Activated T-cell treated with anti-CD3 and anti-CD28 coated beads, Interleukin-2, amount 50 U/mL, for 72 hours (primary cell): Measurements from ENCODE around the gene ZFAND3. TPM values are rescaled to one million over a fixed set of nuclear protein-coding genes. Genes with fewer than 3 reads are reported as not detected.

Experiments used
- ATAC-seq, 2 donors: fragments of 150-1000 bp; cut with Tn5 transposase; replicated peaks in 1 of 2; 2 replicates each; pipeline ENCODE4 v1.10.0; 2021; ENCODE audit warnings: moderate library complexity in 2 of 2, mild to moderate bottlenecking in 1 of 2
- DNase-seq, 2 donors: peaks; one replicate each; pipeline ENCODE4 v3.0.0; 2021 to 2022; ENCODE audit warnings: mixed read lengths in 1 of 2
- H3K27ac Mint-ChIP-seq: one replicate; pipeline ENCODE4 v1.8.0; 2022; ENCODE audit warnings: mild to moderate bottlenecking, moderate library complexity, mixed read lengths
- H3K27me3 Mint-ChIP-seq: one replicate; pipeline ENCODE4 v1.8.0; 2022; ENCODE audit warnings: low read depth, mixed read lengths
- H3K36me3 Mint-ChIP-seq, 2 donors: one replicate each; pipeline ENCODE4 v1.8.0; 2022; ENCODE audit warnings: mixed read lengths in 2 of 2, mild to moderate bottlenecking in 1 of 2; ENCODE audit not compliant: insufficient read depth in 2 of 2
- H3K4me1 Mint-ChIP-seq: one replicate; pipeline ENCODE4 v1.8.0; 2022; ENCODE audit warnings: low read depth, mixed read lengths
- H3K4me3 Mint-ChIP-seq, 2 donors: one replicate each; pipeline ENCODE4 v1.8.0; 2022; ENCODE audit warnings: mild to moderate bottlenecking in 2 of 2, mixed read lengths in 2 of 2, moderate library complexity in 2 of 2
- H3K9me3 Mint-ChIP-seq, 2 donors: one replicate each; pipeline ENCODE4 v1.8.0; 2022; ENCODE audit warnings: mixed read lengths in 2 of 2
- total RNA-seq, 2 donors: library from RNA; stranded (reverse); gene quantifications; one replicate each; pipeline ENCODE4 v1.2.3, GENCODE V29; 2022

ZFAND3 gene
- total RNA-seq, 2 donors from 2014 or later = 93.9 to 114 TPM

GRCh38 chr6:38088010-38088409 is 268.5 kb downstream of the ZFAND3 start:
- DNase-seq (no peak), ATAC-seq (no peak)
- Mint-ChIP-seq H3K27ac (no peak overlapping the region), H3K4me3 (no peak overlapping the region), H3K4me1 (peaks cover 4% of the 10 kb centered on the region), H3K27me3 (no peaks in the 10 kb centered on the region), H3K36me3 (peaks cover 3 to 9% of the 10 kb centered on the region in 2 donors), H3K9me3 (no peaks in the 10 kb centered on the region)

DNA sequence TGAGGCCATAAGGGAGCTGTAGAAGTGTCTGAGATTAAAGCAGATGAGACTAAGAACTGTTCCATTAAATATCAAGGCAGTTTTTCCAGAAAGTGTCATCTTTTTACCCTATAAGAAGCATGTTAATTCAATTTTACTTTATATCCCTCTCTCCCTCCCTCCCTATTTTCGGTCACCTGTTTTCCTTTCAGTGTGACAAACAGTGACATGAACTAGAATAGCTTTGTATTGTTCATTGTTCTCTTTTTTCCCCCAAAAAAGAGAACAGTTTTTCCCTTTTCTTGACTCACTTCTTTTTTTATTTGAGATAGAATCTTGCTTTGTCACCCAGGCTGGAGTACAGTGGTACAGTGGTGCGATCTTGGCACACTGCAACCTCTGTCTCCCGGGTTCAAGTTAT is 269.3 kb downstream of the ZFAND3 start:
- H3K9me3 Mint-ChIP-seq = no peaks in the 10 kb centered on the region
- no peak overlapping the region for H3K27ac Mint-ChIP-seq
- ATAC-seq (no peak), DNase-seq (no peak)
- H3K4me3 Mint-ChIP-seq = no peak overlapping the region
- H3K36me3 Mint-ChIP-seq = peaks cover 3 to 9% of the 10 kb centered on the region in 2 donors
- peaks cover 4% of the 10 kb centered on the region for H3K4me1 Mint-ChIP-seq
- H3K27me3 Mint-ChIP-seq = no peaks in the 10 kb centered on the region

GRCh38 chr6:38091613-38092012 is 272.1 kb downstream of the ZFAND3 start:
- no peak overlapping the region for H3K27ac Mint-ChIP-seq
- H3K27me3 Mint-ChIP-seq = no peaks in the 10 kb centered on the region
- H3K4me3 Mint-ChIP-seq = no peak overlapping the region
- H3K9me3 Mint-ChIP-seq = no peaks in the 10 kb centered on the region
- no peaks in the 10 kb centered on the region for H3K4me1 Mint-ChIP-seq
- ATAC-seq (no peak), DNase-seq (no peak)
- H3K36me3 Mint-ChIP-seq = peaks cover 0 to 6% of the 10 kb centered on the region in 2 donors

GRCh38 chr6:38092465-38092864 is 272.9 kb downstream of the ZFAND3 start:
- ATAC-seq (no peak), DNase-seq (no peak)
- Mint-ChIP-seq H3K9me3 (no peaks in the 10 kb centered on the region), H3K27me3 (no peaks in the 10 kb centered on the region), H3K4me1 (peaks cover 2% of the 10 kb centered on the region), H3K27ac (no peak overlapping the region), H3K4me3 (no peak overlapping the region), H3K36me3 (no peaks in the 10 kb centered on the region)

GRCh38 chr6:38092964-38093363 is 273.4 kb downstream of the ZFAND3 start:
- no peaks in the 10 kb centered on the region for H3K27me3 Mint-ChIP-seq
- ATAC-seq (no peak), DNase-seq (no peak)
- H3K36me3 Mint-ChIP-seq = no peaks in the 10 kb centered on the region
- H3K9me3 Mint-ChIP-seq = no peaks in the 10 kb centered on the region
- no peak overlapping the region for H3K4me3 Mint-ChIP-seq
- H3K4me1 Mint-ChIP-seq = peaks cover 6% of the 10 kb centered on the region
- no peak overlapping the region for H3K27ac Mint-ChIP-seq

DNA sequence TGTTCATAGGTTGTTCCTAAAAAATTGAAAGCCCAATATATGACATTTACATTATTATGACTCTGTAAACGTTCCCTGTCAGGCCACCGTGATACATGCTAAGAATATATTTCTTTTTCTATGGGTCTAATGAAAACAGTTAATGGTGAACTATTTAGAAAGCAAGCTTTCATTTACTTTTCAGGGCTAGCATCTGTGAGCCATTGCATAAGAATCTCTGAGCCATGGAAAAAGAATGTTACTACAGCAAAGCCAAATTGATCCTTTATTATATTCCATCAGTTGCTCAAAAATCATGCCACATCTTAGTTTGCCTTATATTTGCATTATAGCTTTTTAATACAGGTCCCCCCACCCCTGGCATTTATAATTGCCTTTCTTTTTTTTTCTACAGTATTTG is 275.5 kb downstream of the ZFAND3 start:
- Mint-ChIP-seq H3K36me3 (no peaks in the 10 kb centered on the region), H3K4me1 (peaks cover 22% of the 10 kb centered on the region), H3K27me3 (no peaks in the 10 kb centered on the region), H3K4me3 (no peak overlapping the region), H3K9me3 (no peaks in the 10 kb centered on the region), H3K27ac (no peak overlapping the region)
- ATAC-seq (no peak), DNase-seq (no peak)

- Mint-ChIP-seq H3K36me3 (peaks cover 0 to under 1% of the 10 kb centered on the region in 2 donors), H3K27ac (no peak overlapping the region)
- no peak for ATAC-seq
Measured at GRCh38 chr6:38099221-38099620, 279.7 kb downstream of the ZFAND3 start.

GRCh38 chr6:38100380-38100779 is 280.9 kb downstream of the ZFAND3 start:
- Mint-ChIP-seq H3K4me1 (peaks cover 35% of the 10 kb centered on the region), H3K27me3 (no peaks in the 10 kb centered on the region), H3K36me3 (peaks cover 0 to 7% of the 10 kb centered on the region in 2 donors), H3K9me3 (no peaks in the 10 kb centered on the region), H3K27ac (peak overlapping the region; percentile 55), H3K4me3 (no peak overlapping the region)
- ATAC-seq = peak; percentile 67 to 76
- DNase-seq = no peak

More at GRCh38 chr6:38099221-38099620, 279.7 kb downstream of the ZFAND3 start:
- no peak for DNase-seq
- Mint-ChIP-seq H3K9me3 (no peaks in the 10 kb centered on the region), H3K4me3 (no peak overlapping the region), H3K4me1 (peaks cover 35% of the 10 kb centered on the region), H3K27me3 (no peaks in the 10 kb centered on the region)

- peaks cover 24% of the 10 kb centered on the region for H3K4me1 Mint-ChIP-seq
- peaks cover 0 to 1% of the 10 kb centered on the region in 2 donors for H3K9me3 Mint-ChIP-seq
- H3K36me3 Mint-ChIP-seq = peaks cover 4 to 15% of the 10 kb centered on the region in 2 donors
- ATAC-seq (no peak), DNase-seq (no peak)
- H3K27me3 Mint-ChIP-seq = no peaks in the 10 kb centered on the region
- no peak overlapping the region for H3K4me3 Mint-ChIP-seq
- no peak overlapping the region for H3K27ac Mint-ChIP-seq
Measured at GRCh38 chr6:38103921-38104320, 284.4 kb downstream of the ZFAND3 start.

DNA sequence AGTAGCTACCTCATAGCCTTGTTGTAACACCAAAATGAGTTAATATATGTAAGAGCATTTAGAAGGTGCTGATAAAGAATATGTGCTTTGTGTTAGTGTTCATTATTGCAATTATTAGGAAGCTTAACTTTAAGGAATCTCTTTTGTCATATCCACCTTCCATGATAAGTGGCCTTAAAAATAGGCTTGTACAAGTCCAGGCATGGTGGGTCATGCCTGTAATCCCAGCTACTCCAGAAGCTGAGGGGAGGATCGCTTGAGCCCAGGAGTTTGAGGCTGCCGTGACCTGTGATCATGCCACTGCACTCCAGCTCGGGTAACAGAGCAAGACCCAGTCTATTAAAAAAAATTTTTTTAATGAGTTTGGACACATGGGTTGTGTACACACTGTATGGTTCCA is 285.5 kb downstream of the ZFAND3 start:
- DNase-seq (no peak), ATAC-seq (no peak)
- H3K4me1 Mint-ChIP-seq = peaks cover 19% of the 10 kb centered on the region
- H3K27me3 Mint-ChIP-seq = no peaks in the 10 kb centered on the region
- H3K36me3 Mint-ChIP-seq = peaks cover 4 to 15% of the 10 kb centered on the region in 2 donors
- peaks cover 0 to 1% of the 10 kb centered on the region in 2 donors for H3K9me3 Mint-ChIP-seq
- no peak overlapping the region for H3K27ac Mint-ChIP-seq
- H3K4me3 Mint-ChIP-seq = no peak overlapping the region

GRCh38 chr6:38107073-38107472 is 287.5 kb downstream of the ZFAND3 start:
- Mint-ChIP-seq H3K27ac (peak overlapping the region; percentile 2), H3K36me3 (peaks cover 4 to 15% of the 10 kb centered on the region in 2 donors), H3K27me3 (no peaks in the 10 kb centered on the region), H3K4me3 (no peak overlapping the region), H3K4me1 (peaks cover 13% of the 10 kb centered on the region), H3K9me3 (peaks cover 0 to 1% of the 10 kb centered on the region in 2 donors)
- DNase-seq = no peak
- no peak for ATAC-seq

DNA sequence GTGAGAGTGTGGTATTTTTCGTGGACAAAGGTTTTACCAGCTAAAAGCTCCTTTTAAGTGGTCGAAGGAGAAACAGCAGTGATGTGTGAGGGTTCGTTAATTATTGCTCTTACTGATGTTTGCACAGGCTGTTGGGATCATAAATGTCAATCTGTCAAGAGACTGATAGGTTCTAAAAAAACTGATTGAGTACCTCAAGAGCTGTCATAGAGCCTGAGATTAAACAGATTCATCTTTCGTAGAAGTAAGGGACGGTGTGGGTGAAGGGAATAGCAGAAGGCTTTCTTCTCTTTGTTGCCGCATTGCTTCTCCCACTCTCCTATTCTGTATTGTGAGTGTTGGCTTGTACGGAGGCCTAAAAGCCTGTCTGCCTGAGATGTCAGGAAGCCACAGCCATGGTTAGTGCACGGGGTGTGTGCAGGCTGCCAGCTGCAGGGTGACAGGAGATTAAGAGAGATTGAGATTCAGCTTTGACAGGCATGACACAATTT is 291.0 kb downstream of the ZFAND3 start:
- Mint-ChIP-seq H3K9me3 (peaks cover 0 to 1% of the 10 kb centered on the region in 2 donors), H3K27ac (no peak overlapping the region), H3K36me3 (peaks cover 4 to 7% of the 10 kb centered on the region in 2 donors), H3K4me3 (no peak overlapping the region), H3K4me1 (peaks cover 19% of the 10 kb centered on the region), H3K27me3 (no peaks in the 10 kb centered on the region)
- ATAC-seq = no peak
- DNase-seq = no peak

DNA sequence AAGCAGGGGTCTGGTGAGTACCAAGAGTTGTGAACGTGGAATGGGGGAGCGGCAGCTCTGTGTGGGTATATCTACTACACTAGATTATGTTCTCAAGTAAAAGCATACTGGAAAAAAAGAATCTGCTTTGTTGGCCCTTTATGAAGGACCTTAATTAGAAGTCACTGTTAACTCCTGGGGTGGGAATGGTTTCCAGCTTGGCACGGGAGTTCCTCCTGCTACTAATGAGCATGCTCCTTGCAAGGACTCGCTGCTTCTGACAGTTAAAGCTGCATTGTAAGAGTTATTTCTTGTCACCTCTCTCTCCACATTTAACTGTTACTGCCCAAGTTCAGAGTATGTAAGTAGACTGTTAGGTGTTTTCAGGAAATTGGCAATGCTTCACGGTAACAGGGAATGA is 292.7 kb downstream of the ZFAND3 start:
- peaks cover 2 to 9% of the 10 kb centered on the region in 2 donors for H3K36me3 Mint-ChIP-seq
- ATAC-seq = no peak

DNA sequence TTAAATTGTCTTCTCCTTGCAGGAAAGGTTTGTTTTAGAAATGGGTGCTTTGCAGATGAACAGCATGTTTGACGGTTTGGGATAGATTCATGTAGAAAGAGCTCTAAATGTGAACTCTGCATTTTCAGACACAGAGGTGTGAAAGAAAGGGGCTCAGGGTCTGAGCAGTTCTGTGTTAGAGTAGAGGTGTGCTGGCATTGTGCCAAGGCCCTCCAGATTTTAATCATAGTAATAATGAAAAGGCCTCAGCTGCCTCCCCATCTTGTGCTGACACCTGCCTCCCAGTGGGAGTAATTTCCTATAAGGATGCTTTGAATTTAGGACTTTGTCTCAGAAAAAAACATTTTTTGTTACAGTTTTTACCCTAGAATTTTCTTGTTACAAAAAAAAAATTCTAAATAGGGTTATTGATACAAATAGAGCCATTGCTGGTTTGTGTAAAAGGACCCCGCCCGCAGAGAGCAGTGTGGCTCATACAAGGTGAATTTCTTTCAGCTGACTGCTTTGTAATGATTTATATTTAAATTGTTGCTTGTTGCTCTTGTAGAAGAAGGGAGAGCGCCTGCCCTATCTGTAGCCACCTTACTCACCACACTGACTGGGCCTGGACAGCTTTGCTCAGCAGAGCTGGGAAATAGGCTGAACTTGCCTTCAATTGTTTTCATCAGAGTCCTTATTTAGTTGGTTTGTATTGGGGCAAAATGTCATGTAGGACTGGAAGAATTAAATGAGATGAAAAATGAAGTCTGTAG is 294.5 kb downstream of the ZFAND3 start:
- Mint-ChIP-seq H3K4me3 (no peak overlapping the region), H3K4me1 (peaks cover 27% of the 10 kb centered on the region), H3K9me3 (no peaks in the 10 kb centered on the region), H3K27me3 (no peaks in the 10 kb centered on the region), H3K36me3 (peaks cover 0 to 9% of the 10 kb centered on the region in 2 donors), H3K27ac (no peak overlapping the region)
- ATAC-seq (no peak), DNase-seq (no peak)

More for the DNA sequence above, 292.7 kb downstream of the ZFAND3 start:
- Mint-ChIP-seq H3K4me1 (peaks cover 23% of the 10 kb centered on the region), H3K4me3 (no peak overlapping the region), H3K9me3 (peaks cover 0 to 1% of the 10 kb centered on the region in 2 donors), H3K27me3 (no peaks in the 10 kb centered on the region), H3K27ac (peak overlapping the region; percentile 58)
- no peak for DNase-seq
